ENCODE data around the gene SCGB1D1.

Gene SCGB1D1

DNA sequence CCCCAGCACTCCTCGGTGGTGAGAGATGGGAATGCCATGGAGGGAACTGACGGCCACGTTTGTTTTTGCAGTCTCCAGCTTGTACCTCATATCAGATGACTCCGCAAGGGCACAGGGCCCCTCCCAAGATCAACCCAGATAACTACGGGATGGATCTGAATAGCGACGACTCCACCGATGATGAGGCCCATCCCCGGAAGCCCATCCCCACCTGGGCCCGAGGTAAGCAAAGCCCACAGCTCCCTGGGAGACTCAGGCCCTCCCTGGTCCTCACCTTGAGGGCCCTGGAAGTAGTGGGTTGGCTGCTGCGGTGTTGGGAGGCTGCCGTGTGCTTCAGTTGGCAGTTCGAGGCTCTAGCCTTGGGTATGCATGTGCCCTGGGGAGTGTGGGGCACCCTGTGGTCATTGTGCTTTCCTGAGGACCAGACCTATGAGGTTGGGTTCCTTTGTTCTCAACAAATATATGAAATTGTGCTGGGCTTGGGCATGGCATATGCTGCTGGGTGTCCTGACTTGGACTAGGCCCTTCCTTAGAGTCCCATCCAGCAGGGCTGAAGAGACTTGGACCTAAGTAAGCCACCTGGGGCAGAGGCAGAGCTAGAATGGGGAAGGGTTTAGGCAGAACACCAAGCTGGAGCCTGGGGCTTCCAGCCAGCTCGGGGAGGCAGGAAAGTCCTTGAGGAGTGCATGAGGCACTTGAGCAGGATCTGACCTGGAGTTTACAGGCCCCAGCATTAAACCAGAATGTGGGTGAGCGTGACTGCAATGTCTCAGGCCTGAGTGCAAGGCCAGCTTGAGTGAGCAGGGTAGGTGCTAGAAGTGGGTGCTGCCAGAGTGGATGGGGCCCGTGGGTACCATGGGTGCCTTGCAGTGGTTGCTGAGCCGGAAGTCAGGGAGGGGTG is 39.8 kb upstream of the SCGB1D1 start:
- no peak for TF ChIP-seq POLR2A (IDR thresholded peaks at IDR 0.05; ENCODE audit: low read length)
- no peak for TF ChIP-seq GATA1 (IDR thresholded peaks at IDR 0.05; ENCODE audit: low read depth, low read length)
- no peak for DNase-seq

DNA sequence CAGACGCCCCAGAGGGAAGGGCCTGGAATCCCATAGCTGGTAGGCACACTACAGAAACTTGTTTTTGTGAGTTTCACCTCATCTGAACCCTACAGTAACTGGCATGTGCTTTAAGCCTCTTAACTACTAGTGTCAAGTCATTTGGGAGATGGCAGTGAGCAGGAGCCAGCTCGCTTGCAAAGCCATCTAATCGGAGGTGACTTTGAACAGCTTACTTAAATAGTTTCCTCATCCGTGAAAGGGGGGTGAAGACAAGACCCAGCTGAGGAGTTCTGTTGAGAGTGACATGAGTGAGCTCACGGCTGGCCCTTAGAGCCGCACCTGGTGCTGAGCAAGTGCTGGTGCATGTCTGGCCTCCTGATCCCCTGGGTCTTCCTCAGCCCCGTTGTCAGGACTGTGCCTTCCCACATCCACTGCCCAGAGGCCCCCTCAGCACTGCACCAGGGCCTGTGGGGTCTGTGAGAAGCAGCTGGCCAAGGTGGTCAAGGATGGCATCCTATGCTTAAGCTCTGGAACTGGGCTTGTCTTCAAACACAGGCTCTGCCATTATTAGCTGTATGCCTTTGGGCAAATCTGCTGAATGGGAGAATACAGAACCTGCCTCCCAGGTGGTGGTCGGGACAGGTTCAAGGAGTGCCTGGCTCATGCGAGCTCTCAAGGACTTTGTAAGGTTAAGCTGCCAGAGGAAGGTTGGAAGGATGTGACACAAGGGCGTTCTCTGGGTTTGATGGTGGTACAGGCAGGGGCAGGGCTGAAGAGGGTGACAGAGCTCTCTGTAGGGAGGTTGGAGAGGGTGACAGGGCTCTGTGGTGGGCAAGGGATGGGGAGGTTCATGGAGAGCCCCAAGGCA is 38.9 kb upstream of the SCGB1D1 start:
- DNase-seq: no peak
- TF ChIP-seq POLR2A (IDR thresholded peaks at IDR 0.05; ENCODE audit: low read length): no peak
- no peak for TF ChIP-seq GATA1 (IDR thresholded peaks at IDR 0.05; ENCODE audit: low read depth, low read length)

DNA sequence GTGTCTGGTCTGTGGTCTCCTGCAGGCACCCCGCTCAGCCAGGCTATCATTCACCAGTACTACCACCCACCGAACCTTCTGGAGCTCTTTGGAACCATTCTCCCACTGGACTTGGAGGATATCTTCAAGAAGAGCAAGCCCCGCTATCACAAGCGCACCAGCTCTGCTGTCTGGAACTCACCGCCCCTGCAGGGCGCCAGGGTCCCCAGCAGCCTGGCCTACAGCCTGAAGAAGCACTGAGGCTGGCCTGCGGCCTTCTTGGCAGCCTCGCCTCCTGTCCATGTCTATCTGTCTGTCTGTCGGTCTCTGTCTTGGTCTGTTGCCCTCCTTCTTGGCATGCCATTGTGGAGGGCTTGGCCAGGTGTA is 38.3 kb upstream of the SCGB1D1 start:
- no peak for DNase-seq
- no peak for TF ChIP-seq GATA1 (IDR thresholded peaks at IDR 0.05; ENCODE audit: low read depth, low read length)
- no peak for TF ChIP-seq POLR2A (IDR thresholded peaks at IDR 0.05; ENCODE audit: low read length)

DNA sequence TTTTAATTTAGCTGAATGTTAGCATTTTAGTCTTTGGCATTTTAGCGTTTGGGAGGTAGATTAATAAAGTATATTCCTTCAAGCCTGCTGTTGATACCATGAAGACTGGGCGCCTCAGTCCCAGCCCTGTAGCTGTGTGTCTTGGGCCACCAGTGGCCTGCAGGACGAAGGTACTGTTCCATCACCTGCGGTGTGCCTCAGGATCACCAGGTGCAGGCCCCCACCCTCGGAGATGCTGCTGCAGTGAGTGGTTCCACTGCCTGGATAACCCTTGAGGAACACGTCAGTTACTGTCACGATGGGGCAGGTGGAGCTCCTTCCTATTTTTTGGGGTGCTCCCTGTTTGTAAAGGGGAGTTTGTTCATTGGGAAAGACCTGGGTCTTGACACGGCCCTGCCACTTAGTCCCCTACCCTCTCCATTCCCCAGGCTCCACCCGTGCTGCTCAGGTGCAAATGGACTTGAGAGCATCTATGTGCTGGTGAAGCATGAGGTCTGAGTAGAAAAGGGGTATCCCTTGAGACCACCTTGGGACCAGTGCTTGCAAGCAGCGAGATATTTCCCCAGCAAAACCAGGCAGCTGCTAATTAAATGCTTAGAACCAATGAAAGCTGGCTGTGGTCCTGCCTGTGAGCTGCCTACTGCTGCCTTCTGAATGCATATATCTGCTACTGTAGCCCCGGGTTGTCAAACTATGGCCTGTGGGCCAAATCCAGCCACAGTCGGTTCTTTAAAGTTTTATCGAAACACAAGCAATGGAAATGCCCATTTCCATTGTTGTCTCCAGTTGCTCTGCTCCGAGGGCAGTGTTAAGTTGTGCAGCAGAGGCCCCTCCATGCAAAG is 37.5 kb upstream of the SCGB1D1 start:
- no peak for DNase-seq
- TF ChIP-seq POLR2A (IDR thresholded peaks at IDR 0.05; ENCODE audit: low read length) (no peak), GATA1 (IDR thresholded peaks at IDR 0.05; ENCODE audit: low read depth, low read length) (no peak)

DNA sequence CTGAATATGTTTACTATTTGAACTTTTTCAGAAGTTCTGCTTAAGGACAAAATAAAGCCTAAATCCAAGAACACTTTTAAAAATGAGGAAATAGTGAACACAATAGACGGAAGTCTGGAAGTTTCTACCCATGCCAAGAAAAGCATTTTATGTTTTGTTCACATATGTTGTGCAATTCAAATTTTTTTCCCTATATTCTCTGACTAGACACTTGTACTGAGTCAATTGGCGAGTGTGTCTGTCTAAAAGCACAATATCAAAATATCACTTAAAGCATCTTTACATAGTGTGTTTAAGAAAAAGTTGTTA is 37.0 kb upstream of the SCGB1D1 start:
- TF ChIP-seq POLR2A (IDR thresholded peaks at IDR 0.05; ENCODE audit: low read length) (no peak), GATA1 (IDR thresholded peaks at IDR 0.05; ENCODE audit: low read depth, low read length) (no peak)
- DNase-seq: no peak

DNA sequence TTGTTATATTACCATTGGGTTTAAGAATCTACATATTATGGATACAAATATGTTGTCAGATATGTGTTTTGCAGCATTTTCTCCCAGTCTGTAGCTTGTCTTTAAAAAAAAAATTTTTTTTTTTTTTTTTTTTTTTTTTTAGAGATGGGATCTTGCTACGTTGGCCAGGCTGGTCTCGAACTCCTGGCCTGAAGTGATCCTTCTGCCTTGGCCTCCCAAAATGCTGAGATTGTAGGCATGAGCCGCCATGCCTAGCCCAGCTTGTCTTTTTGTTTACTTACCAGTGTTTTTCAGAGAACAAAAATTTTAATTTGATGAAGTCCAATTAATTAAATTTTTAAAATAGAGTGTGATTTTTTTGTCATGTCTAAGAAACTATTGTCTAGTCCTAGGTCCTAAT is 36.4 kb upstream of the SCGB1D1 start:
- no peak for DNase-seq
- TF ChIP-seq GATA1 (IDR thresholded peaks at IDR 0.05; ENCODE audit: low read depth, low read length): no peak
- TF ChIP-seq POLR2A (IDR thresholded peaks at IDR 0.05; ENCODE audit: low read length): no peak

DNA sequence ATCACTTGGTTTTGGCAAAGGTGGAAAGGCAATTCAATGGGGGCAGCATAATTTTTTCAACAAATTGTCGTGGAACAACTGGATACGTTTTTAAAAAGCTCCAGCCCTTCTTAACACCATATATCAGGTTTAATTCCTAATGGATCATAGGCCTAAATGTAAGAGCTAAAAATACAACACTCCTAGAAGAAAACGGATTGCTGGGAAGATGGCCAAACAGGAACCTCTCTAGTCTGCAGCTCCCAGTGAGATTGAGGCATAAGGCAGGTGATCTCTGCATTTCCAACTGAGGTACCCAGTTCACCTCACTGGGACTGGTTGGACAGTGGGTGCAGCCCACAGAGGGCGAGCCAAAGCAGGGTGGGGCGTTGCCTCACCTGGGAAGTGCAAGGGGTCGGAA is 32.4 kb upstream of the SCGB1D1 start:
- TF ChIP-seq GATA1 (IDR thresholded peaks at IDR 0.05; ENCODE audit: low read depth, low read length): no peak
- no peak for TF ChIP-seq POLR2A (IDR thresholded peaks at IDR 0.05; ENCODE audit: low read length)
- DNase-seq: no peak

DNA sequence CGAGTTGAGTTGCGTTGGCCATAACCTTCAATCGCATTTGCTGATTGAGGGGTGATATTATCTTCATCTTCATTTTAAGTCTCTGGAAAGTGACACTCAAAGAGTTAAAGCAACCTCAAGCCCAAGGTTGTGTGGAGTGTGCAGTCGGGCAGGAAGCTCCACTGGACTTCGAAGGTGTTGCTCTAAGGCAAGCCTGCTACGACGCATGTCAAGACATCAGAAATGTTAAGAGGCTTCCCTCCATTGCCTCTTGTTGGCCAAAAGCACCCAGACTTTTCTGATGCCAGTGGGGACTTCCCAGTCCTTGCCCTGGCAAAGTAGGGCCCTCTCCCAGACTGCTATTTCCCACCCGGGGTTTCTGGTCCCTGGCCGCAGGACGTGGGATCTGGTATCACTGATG is 23.6 kb upstream of the SCGB1D1 start:
- TF ChIP-seq POLR2A (IDR thresholded peaks at IDR 0.05; ENCODE audit: low read length) (no peak), GATA1 (IDR thresholded peaks at IDR 0.05; ENCODE audit: low read depth, low read length) (no peak)
- no peak for DNase-seq

DNA sequence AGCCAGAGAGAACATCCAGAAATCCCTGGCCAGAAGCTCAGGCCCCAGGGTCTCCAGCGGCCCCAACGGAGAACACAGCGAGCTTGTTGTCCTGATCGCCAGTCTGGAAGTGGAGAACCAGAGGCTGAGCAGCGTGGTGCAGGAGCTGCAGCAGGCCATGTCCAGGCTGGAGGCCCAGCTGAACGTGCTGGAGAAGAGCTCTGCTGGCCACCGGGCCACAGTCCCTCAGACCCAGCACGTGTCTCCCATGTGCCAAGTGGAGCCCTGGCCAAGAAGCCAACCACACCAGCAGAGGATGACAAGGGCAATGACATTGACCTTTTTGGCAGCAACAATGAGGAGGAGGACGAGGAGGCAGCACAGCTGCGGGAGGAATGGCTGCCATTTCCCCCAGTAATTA is 20.6 kb upstream of the SCGB1D1 start:
- TF ChIP-seq POLR2A (IDR thresholded peaks at IDR 0.05; ENCODE audit: low read length): no peak
- no peak for TF ChIP-seq GATA1 (IDR thresholded peaks at IDR 0.05; ENCODE audit: low read depth, low read length)
- no peak for DNase-seq

DNA sequence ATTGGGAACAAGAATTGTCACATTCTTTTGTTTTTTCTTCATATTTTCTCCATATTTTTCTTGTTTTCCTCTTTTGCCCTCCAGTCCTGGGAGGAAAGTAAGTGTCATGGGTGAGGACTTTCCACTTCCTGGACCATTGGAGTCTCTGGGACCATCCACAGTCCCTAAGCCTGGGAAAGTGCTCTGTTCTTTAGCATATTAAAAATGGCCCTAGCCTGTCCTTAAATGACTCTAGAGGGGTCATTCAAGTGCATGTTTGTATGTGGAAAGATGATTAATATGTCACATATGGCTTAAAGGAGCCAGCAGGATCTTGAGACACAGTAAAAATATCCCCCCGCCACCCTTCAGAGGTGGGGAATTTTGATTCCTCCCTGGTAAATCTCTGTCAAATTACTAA is 20.1 kb upstream of the SCGB1D1 start:
- TF ChIP-seq POLR2A (IDR thresholded peaks at IDR 0.05; ENCODE audit: low read length) (no peak), GATA1 (IDR thresholded peaks at IDR 0.05; ENCODE audit: low read depth, low read length) (no peak)
- DNase-seq: no peak

DNA sequence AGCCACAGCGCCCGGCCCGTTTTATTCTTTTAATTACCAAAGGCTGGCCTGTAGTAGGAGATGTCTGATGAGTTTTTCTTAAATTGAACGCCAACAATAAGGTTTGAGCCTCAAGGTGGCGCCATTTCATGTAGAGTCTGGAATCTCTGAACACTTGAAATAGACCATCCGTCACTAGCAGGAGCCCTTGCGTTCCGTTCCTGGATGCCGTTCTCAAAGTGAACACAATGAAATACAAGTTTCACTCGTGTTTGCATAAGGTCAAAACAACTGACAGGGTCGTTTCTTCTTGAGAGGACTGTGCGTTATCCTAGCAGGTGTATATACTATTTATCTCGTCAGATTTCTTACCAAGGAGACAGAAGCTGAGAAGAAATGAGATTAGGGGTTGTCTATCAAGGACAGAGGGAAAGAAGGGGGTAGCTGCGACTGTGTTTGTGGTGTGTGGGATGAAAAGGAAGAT is 18.7 kb upstream of the SCGB1D1 start:
- TF ChIP-seq GATA1 (IDR thresholded peaks at IDR 0.05; ENCODE audit: low read depth, low read length) (no peak), POLR2A (IDR thresholded peaks at IDR 0.05; ENCODE audit: low read length) (no peak)
- peak; percentile 75 to 82 for DNase-seq

DNA sequence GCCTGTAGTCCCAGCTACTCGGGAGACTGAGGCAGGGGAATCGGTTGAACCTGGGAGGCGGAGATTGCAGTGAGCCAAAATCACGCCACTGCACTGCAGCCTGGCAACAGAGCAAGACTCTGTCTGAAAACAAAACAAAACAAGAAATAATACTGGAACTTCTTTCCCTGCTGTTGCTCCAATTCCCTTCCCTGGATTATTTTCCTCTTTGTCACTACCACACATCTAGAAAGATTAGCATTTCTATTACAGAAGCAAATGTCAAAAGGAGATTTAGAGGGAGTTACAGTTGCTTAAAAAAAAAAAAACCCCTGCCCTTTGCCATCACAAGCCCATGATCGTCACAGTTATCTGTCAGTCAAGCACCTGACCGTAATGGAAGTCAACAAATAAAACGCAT is 17.7 kb upstream of the SCGB1D1 start:
- TF ChIP-seq POLR2A (IDR thresholded peaks at IDR 0.05; ENCODE audit: low read length) (no peak), GATA1 (IDR thresholded peaks at IDR 0.05; ENCODE audit: low read depth, low read length) (no peak)
- DNase-seq: no peak

DNA sequence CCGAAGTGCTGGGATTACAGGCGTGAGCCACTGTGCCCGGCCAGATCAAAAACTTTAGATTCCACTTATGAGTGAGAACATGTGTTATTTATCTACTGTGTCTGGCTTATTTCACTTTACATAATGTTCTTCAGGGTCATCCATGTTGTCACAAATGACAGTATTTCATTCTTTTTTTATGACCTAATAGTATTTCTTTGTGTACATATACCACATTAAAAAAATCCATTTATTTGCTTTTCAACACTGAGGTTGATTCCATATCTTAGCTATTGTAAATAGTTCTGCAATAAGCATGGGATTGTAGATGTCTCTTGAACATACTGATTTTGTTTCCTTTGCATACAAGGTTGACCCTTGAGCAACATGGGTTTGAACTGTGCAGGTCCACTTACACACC is 13.2 kb upstream of the SCGB1D1 start:
- TF ChIP-seq POLR2A (IDR thresholded peaks at IDR 0.05; ENCODE audit: low read length) (no peak), GATA1 (IDR thresholded peaks at IDR 0.05; ENCODE audit: low read depth, low read length) (no peak)
- no peak for DNase-seq

DNA sequence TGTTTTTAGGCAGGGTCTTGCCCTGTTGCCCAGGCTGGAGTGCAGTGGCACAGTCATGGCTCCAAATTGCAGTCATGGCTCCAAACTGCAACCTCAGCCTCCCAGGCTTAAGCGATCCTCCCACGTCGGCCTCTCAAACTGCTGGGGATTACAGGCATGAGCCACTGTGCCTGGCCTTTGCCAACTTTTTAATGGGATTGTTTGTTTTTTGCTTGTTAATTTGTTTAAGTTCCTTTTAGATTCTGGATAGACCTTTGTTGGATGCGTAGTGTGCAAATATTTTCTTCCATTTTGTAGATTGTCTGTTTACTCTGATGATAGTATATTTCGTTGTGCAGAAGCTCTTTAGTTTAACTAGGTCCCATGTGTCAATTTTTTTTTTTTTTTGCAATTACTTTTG is 10.0 kb upstream of the SCGB1D1 start:
- TF ChIP-seq POLR2A (IDR thresholded peaks at IDR 0.05; ENCODE audit: low read length): no peak
- DNase-seq: no peak

Measured in erythroblast (primary cell).